LNCaP clone FGC (cell line): Measurements from ENCODE around the gene CERS2.

ENCODE experiments used
- DNase-seq: peaks from one replicate; pipeline ENCODE4 v3.0.0-alpha.2; 2011; ENCODE audit warnings: low read depth
- H3K4me3 ChIP-seq: 2 replicates; pipeline ENCODE4 v1.5.1; 2011; ENCODE audit warnings: mild to moderate bottlenecking, low read depth, low read length, control low read depth
- CTCF ChIP-seq: IDR thresholded peaks from 2 replicates; pipeline ENCODE4 v1.5.1; 2012; ENCODE audit warnings: mild to moderate bottlenecking; ENCODE audit not compliant: control insufficient read depth, insufficient read depth; ENCODE audit errors: extremely low read depth

CERS2 gene

GRCh38 chr1:151009206-151009587 is 34.6 kb upstream of the CERS2 start:
- TF ChIP-seq CTCF: no peak
- DNase-seq: no peak
- peak overlapping the region; percentile 63 for H3K4me3 ChIP-seq

- DNase-seq: peak; percentile 91
- no peak for TF ChIP-seq CTCF
- peak within 1 kb of the TSS; percentile 63 for H3K4me3 ChIP-seq
Observed at GRCh38 chr1:151008244-151009205, 33.9 kb upstream of the CERS2 start, which contains the start of gene PRUNE1. Gene PRUNE1, plus strand, starts transcription at chr1:151008449. Its CDS starts 184 bp downstream, at chr1:151008633.

GRCh38 chr1:151007853-151008243 is 33.2 kb upstream of the CERS2 start:
- no peak for DNase-seq
- no peak for TF ChIP-seq CTCF
- H3K4me3 ChIP-seq: peak overlapping the region; percentile 63

GRCh38 chr1:151006327-151007052 is 31.9 kb upstream of the CERS2 start, which contains the start of gene MINDY1:
Gene MINDY1, minus strand, starts transcription at chr1:151006902. Its CDS starts 4,285 bp downstream, at chr1:151002617.
- peak within 1 kb of the TSS; percentile 63 for H3K4me3 ChIP-seq
- peak; percentile 43 for DNase-seq
- TF ChIP-seq CTCF: peak; percentile 52

- no peak for DNase-seq
Observed at GRCh38 chr1:151005729-151006319, 31.2 kb upstream of the CERS2 start.

More at GRCh38 chr1:151005729-151006319, 31.2 kb upstream of the CERS2 start:
- TF ChIP-seq CTCF: no peak
- H3K4me3 ChIP-seq: peak overlapping the region; percentile 50
